Uterus (tissue), 2 donors: Measurements from ENCODE around the gene ZGPAT.

Experiments used
- POLR2A ChIP-seq, 2 donors: fragments of 450-650 bp; IDR thresholded peaks; one replicate each; pipeline ENCODE4 v1.6.1; 2016; ENCODE audit warnings: antibody characterized with exemption in 2 of 2, mild to moderate bottlenecking in 1 of 2, moderate library complexity in 1 of 2
- TF ChIP-seq, protein P1 (sequence below), 4 experiments: fragments of 200-600 bp in 2 of 4; fragments of 450-650 bp in 2 of 4; sonication (generic) in 2 of 4; IDR thresholded peaks; one replicate each; pipeline ENCODE4 v1.5.1; 2016 to 2019; ENCODE audit warnings: antibody characterized with exemption in 4 of 4, mild to moderate bottlenecking in 2 of 4, moderate library complexity in 1 of 4

GRCh38 chr20:63749597-63750508 lies 42.0 kb downstream of the ZGPAT start:
- TF ChIP-seq, protein P1, sequence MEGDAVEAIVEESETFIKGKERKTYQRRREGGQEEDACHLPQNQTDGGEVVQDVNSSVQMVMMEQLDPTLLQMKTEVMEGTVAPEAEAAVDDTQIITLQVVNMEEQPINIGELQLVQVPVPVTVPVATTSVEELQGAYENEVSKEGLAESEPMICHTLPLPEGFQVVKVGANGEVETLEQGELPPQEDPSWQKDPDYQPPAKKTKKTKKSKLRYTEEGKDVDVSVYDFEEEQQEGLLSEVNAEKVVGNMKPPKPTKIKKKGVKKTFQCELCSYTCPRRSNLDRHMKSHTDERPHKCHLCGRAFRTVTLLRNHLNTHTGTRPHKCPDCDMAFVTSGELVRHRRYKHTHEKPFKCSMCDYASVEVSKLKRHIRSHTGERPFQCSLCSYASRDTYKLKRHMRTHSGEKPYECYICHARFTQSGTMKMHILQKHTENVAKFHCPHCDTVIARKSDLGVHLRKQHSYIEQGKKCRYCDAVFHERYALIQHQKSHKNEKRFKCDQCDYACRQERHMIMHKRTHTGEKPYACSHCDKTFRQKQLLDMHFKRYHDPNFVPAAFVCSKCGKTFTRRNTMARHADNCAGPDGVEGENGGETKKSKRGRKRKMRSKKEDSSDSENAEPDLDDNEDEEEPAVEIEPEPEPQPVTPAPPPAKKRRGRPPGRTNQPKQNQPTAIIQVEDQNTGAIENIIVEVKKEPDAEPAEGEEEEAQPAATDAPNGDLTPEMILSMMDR (IDR thresholded peaks at IDR 0.05) = no peak
- no peak for TF ChIP-seq POLR2A (IDR thresholded peaks at IDR 0.05)
